HG03139 (cell line): ENCODE data around the gene KRTAP20-4.

ENCODE experiments used
- ATAC-seq: cut with Tn5 transposase; IDR thresholded peaks from one replicate; pipeline ENCODE4 v1.9.1; 2021; ENCODE audit not compliant: unreplicated experiment

KRTAP20-4 gene

GRCh38 chr21:30646904-30647414 is 26.5 kb downstream of the KRTAP20-4 start:
- ATAC-seq: no peak

GRCh38 chr21:30652891-30653290 is 32.5 kb downstream of the KRTAP20-4 start:
- ATAC-seq: no peak

GRCh38 chr21:30668776-30669175 is 48.3 kb downstream of the KRTAP20-4 start:
- no peak for ATAC-seq
